WTC11 (cell line): ENCODE data around the gene EID2B. TPM values are rescaled to one million over a fixed set of nuclear protein-coding genes. Genes with fewer than 3 reads are reported as not detected.

Source experiments
- ATAC-seq: fragments of 200-7000 bp; cut with Tn5 transposase; 2 replicates; pipeline ENCODE4 v1.10.0; 2021; ENCODE audit warnings: mild to moderate bottlenecking, moderate library complexity
- CTCF ChIA-PET: fragments of 300-600 bp; sonication (Branson Sonifier 250); formaldehyde crosslinking; loops from one replicate; lab custom pipeline; 2021; ENCODE audit warnings: antibody characterized with exemption; lab: Charles Lee
- POLR2A ChIA-PET: fragments of 350-600 bp; sonication (Branson Sonifier 250); formaldehyde crosslinking; loops from one replicate; lab custom pipeline; 2021; ENCODE audit warnings: antibody characterized with exemption; lab: Charles Lee
- DNase-seq: peaks from one replicate; pipeline ENCODE4 v3.0.0; 2021; ENCODE audit warnings: low spot score
- H3K27ac Mint-ChIP-seq: 2 replicates; pipeline ENCODE4 v1.8.0; 2021; ENCODE audit warnings: mixed read lengths
- H3K27me3 Mint-ChIP-seq: 2 replicates; pipeline ENCODE4 v1.8.0; 2021; ENCODE audit warnings: low read depth, mild to moderate bottlenecking, moderate library complexity, mixed read lengths
- H3K36me3 Mint-ChIP-seq: 2 replicates; pipeline ENCODE4 v1.8.0; 2021; ENCODE audit warnings: mixed read lengths
- H3K4me1 Mint-ChIP-seq: 2 replicates; pipeline ENCODE4 v1.8.0; 2022; ENCODE audit warnings: mixed read lengths
- H3K4me3 Mint-ChIP-seq: 2 replicates; pipeline ENCODE4 v1.8.0; 2021; ENCODE audit warnings: mild to moderate bottlenecking, moderate library complexity, mixed read lengths
- H3K9me3 Mint-ChIP-seq: 2 replicates; pipeline ENCODE4 v1.8.0; 2021; ENCODE audit warnings: mixed read lengths
- EMX1 ChIP-seq: fragments of 250-450 bp; sonication (Bioruptor Pico); IDR thresholded peaks from 2 replicates; pipeline ENCODE4 v1.8.0; 2021; ENCODE audit warnings: mild to moderate bottlenecking
- ETV6 ChIP-seq: sonication (generic); formaldehyde crosslinking; IDR thresholded peaks from 2 replicates; pipeline ENCODE4 v1.8.1; 2022; ENCODE audit warnings: mild to moderate bottlenecking, missing genetic modification reagents
- FOXP1 ChIP-seq: sonication (generic); formaldehyde crosslinking; IDR thresholded peaks from 2 replicates; pipeline ENCODE4 v1.8.0; 2022; ENCODE audit warnings: missing genetic modification reagents, mild to moderate bottlenecking, moderate library complexity, borderline replicate concordance
- GRHL2 ChIP-seq: fragments of 250-450 bp; sonication (Bioruptor Pico); IDR thresholded peaks from 2 replicates; pipeline ENCODE4 v1.8.0; 2022; ENCODE audit warnings: mild to moderate bottlenecking, moderate library complexity; ENCODE audit not compliant: insufficient replicate concordance, severe bottlenecking
- KAT7 ChIP-seq: sonication (generic); formaldehyde crosslinking; IDR thresholded peaks from 2 replicates; pipeline ENCODE4 v1.8.1; 2023; ENCODE audit warnings: missing genetic modification reagents, mild to moderate bottlenecking, borderline replicate concordance
- NFATC4 ChIP-seq: fragments of 250-450 bp; sonication (Bioruptor Pico); IDR thresholded peaks from 2 replicates; pipeline ENCODE4 v1.9.0; 2021; ENCODE audit warnings: mild to moderate bottlenecking
- NFE2L1 ChIP-seq: sonication (generic); formaldehyde crosslinking; IDR thresholded peaks from 2 replicates; pipeline ENCODE4 v1.8.1; 2023; ENCODE audit warnings: missing genetic modification reagents
- NR1H2 ChIP-seq: sonication (generic); formaldehyde crosslinking; IDR thresholded peaks from 2 replicates; pipeline ENCODE4 v1.9.0; 2021; ENCODE audit warnings: mild to moderate bottlenecking, moderate library complexity, missing genetic modification reagents
- NR3C1 ChIP-seq: sonication (generic); formaldehyde crosslinking; conservative IDR thresholded peaks from 2 replicates; pipeline ENCODE4 v1.8.1; 2023; ENCODE audit warnings: low read depth, mild to moderate bottlenecking, missing genetic modification reagents
- PRRX2 ChIP-seq: fragments of 250-450 bp; sonication (Bioruptor Pico); IDR thresholded peaks from 2 replicates; pipeline ENCODE4 v1.8.0; 2021; ENCODE audit warnings: mild to moderate bottlenecking
- TEAD1 ChIP-seq: sonication (generic); formaldehyde crosslinking; IDR thresholded peaks from 2 replicates; pipeline ENCODE4 v1.8.0; 2022; ENCODE audit warnings: mild to moderate bottlenecking, missing genetic modification reagents
- ZBTB21 ChIP-seq: sonication (generic); formaldehyde crosslinking; IDR thresholded peaks from 2 replicates; pipeline ENCODE4 v1.8.1; 2023; ENCODE audit warnings: mild to moderate bottlenecking, missing genetic modification reagents, borderline replicate concordance
- ZNF121 ChIP-seq: sonication (generic); formaldehyde crosslinking; IDR thresholded peaks from 2 replicates; pipeline ENCODE4 v1.8.0; 2023; ENCODE audit warnings: missing genetic modification reagents
- ZNF138 ChIP-seq: sonication (generic); formaldehyde crosslinking; conservative IDR thresholded peaks from 2 replicates; pipeline ENCODE4 v1.8.1; 2022; ENCODE audit warnings: mild to moderate bottlenecking, moderate library complexity, missing genetic modification reagents
- ZNF219 ChIP-seq: sonication (generic); formaldehyde crosslinking; IDR thresholded peaks from 2 replicates; pipeline ENCODE4 v1.8.0; 2023; ENCODE audit warnings: missing genetic modification reagents, mild to moderate bottlenecking, borderline replicate concordance
- ZNF396 ChIP-seq: fragments of 250-450 bp; sonication (Bioruptor Pico); IDR thresholded peaks from 2 replicates; pipeline ENCODE4 v1.8.0; 2021; ENCODE audit warnings: mild to moderate bottlenecking, moderate library complexity, borderline replicate concordance
- ZNF416 ChIP-seq: fragments of 250-450 bp; sonication (Bioruptor Pico); IDR thresholded peaks from 2 replicates; pipeline ENCODE4 v1.9.0; 2021; ENCODE audit warnings: mild to moderate bottlenecking, inconsistent platforms
- total RNA-seq: library from RNA; stranded (reverse); gene quantifications from 3 replicates; pipeline ENCODE4 v1.2.3, GENCODE V29; 2021
- TF ChIP-seq, protein P1 (sequence below): sonication (generic); formaldehyde crosslinking; IDR thresholded peaks from 2 replicates; pipeline ENCODE4 v1.8.0; 2022; ENCODE audit warnings: mild to moderate bottlenecking, missing genetic modification reagents
- TF ChIP-seq, protein P2 (sequence below): fragments of 250-450 bp; sonication (Bioruptor Pico); IDR thresholded peaks from 2 replicates; pipeline ENCODE4 v1.9.0; 2021; ENCODE audit warnings: mild to moderate bottlenecking, borderline replicate concordance
- TF ChIP-seq, protein P3 (sequence below): sonication (generic); formaldehyde crosslinking; IDR thresholded peaks from 2 replicates; pipeline ENCODE4 v1.8.1; 2022; ENCODE audit warnings: low read depth, missing genetic modification reagents, borderline replicate concordance
- TF ChIP-seq, protein P4 (sequence below): fragments of 250-450 bp; sonication (Bioruptor Pico); IDR thresholded peaks from 2 replicates; pipeline ENCODE4 v1.9.0; 2021; ENCODE audit warnings: moderate library complexity, mild to moderate bottlenecking, inconsistent platforms, borderline replicate concordance
- TF ChIP-seq, protein P5 (sequence below): sonication (generic); formaldehyde crosslinking; IDR thresholded peaks from 2 replicates; pipeline ENCODE4 v1.8.1; 2022; ENCODE audit warnings: low read depth, mild to moderate bottlenecking, moderate library complexity, missing genetic modification reagents, borderline replicate concordance
- TF ChIP-seq, protein P6 (sequence below): fragments of 250-450 bp; sonication (Bioruptor Pico); conservative IDR thresholded peaks from 2 replicates; pipeline ENCODE4 v1.9.0; 2021; ENCODE audit warnings: mild to moderate bottlenecking
- TF ChIP-seq, protein P7 (sequence below): sonication (generic); formaldehyde crosslinking; IDR thresholded peaks from 2 replicates; pipeline ENCODE4 v1.8.1; 2023; ENCODE audit warnings: mild to moderate bottlenecking, moderate library complexity, missing genetic modification reagents

EID2B gene
- total RNA-seq, 1 experiment from 2014 or later = 3.6 TPM

DNA sequence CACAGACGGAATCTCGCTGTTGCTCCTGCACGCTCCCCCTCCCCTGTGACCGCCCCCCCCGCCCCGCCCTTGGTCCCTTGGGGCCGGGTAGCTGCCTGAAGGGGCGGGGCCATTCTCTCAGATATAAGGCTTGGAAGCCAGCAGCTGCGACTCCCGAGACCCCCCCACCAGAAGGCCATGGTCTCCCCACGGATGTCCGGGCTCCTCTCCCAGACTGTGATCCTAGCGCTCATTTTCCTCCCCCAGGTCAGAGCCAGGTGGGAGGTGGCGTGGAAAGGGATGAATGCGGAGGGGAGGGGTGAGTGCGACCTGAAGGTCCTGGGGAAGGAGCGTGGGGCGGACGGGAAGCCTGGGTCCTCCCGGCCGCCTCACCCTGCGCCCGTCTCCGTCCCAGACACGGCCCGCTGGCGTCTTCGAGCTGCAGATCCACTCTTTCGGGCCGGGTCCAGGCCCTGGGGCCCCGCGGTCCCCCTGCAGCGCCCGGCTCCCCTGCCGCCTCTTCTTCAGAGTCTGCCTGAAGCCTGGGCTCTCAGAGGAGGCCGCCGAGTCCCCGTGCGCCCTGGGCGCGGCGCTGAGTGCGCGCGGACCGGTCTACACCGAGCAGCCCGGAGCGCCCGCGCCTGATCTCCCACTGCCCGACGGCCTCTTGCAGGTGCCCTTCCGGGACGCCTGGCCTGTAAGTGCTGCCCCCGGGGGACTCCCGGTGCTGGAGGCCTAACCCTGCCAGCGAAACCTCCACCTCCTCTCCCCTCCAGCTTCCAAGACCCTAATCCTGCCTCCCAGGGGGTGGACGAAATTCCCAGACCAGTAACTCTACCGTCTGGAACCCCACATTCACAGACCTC is 33.6 kb downstream of the EID2B start, which contains the start of gene DLL3:
Gene DLL3, plus strand, starts transcription at position 150 of the 845 bp plus-strand sequence. Its CDS starts 28 bp downstream, at position 178.
- Mint-ChIP-seq H3K9me3 (no peaks in the 10 kb centered on the region), H3K4me3 (peak within 1 kb of the TSS; percentile 73), H3K36me3 (peaks cover 13% of the 10 kb centered on the region), H3K27ac (peak within 1 kb of the TSS; percentile 2), H3K4me1 (peaks cover 28% of the 10 kb centered on the region), H3K27me3 (peaks cover 58% of the 10 kb centered on the region)
- ChIA-PET POLR2A (interaction anchor here (0.6 to 1.9 kb wide), 4 partner anchors 12 to 63 kb away, joined by 3 to 11 read pairs (median 4); partner anchors contain the start of genes RPS16 and TIMM50), CTCF (interaction anchor here (0.7 to 3.9 kb wide), 9 partner anchors 15 to 1102 kb away, joined by 3 to 56 read pairs (median 4); partner anchors contain the start of genes EID2B, LTBP4, SUPT5H and TIMM50)
- DNase-seq (peak; percentile 66), ATAC-seq (peak; percentile 53)
- TF ChIP-seq, protein P1, sequence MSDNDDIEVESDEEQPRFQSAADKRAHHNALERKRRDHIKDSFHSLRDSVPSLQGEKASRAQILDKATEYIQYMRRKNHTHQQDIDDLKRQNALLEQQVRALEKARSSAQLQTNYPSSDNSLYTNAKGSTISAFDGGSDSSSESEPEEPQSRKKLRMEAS (CRISPR knock-in tag) = peak; percentile 45
- TF ChIP-seq ZNF416 (no peak), ZNF138 (no peak), ZNF396 (no peak), GRHL2 (CRISPR knock-in tag) (no peak), NR3C1 (CRISPR knock-in tag) (no peak), PRRX2 (CRISPR knock-in tag) (no peak), NFATC4 (CRISPR knock-in tag) (no peak), ZBTB21 (CRISPR knock-in tag) (no peak), FOXP1 (no peak), ZNF121 (CRISPR knock-in tag) (no peak), TEAD1 (0 out of 2 replicates have a peak, but pooled peaks have one; percentile 21), ZNF219 (CRISPR knock-in tag) (no peak), NFE2L1 (no peak), NR1H2 (CRISPR knock-in tag) (no peak), ETV6 (CRISPR knock-in tag) (peak; percentile 30; the same call in 1 of the 2 replicates), KAT7 (CRISPR knock-in tag) (no peak), EMX1 (no peak)
- TF ChIP-seq, protein P2, sequence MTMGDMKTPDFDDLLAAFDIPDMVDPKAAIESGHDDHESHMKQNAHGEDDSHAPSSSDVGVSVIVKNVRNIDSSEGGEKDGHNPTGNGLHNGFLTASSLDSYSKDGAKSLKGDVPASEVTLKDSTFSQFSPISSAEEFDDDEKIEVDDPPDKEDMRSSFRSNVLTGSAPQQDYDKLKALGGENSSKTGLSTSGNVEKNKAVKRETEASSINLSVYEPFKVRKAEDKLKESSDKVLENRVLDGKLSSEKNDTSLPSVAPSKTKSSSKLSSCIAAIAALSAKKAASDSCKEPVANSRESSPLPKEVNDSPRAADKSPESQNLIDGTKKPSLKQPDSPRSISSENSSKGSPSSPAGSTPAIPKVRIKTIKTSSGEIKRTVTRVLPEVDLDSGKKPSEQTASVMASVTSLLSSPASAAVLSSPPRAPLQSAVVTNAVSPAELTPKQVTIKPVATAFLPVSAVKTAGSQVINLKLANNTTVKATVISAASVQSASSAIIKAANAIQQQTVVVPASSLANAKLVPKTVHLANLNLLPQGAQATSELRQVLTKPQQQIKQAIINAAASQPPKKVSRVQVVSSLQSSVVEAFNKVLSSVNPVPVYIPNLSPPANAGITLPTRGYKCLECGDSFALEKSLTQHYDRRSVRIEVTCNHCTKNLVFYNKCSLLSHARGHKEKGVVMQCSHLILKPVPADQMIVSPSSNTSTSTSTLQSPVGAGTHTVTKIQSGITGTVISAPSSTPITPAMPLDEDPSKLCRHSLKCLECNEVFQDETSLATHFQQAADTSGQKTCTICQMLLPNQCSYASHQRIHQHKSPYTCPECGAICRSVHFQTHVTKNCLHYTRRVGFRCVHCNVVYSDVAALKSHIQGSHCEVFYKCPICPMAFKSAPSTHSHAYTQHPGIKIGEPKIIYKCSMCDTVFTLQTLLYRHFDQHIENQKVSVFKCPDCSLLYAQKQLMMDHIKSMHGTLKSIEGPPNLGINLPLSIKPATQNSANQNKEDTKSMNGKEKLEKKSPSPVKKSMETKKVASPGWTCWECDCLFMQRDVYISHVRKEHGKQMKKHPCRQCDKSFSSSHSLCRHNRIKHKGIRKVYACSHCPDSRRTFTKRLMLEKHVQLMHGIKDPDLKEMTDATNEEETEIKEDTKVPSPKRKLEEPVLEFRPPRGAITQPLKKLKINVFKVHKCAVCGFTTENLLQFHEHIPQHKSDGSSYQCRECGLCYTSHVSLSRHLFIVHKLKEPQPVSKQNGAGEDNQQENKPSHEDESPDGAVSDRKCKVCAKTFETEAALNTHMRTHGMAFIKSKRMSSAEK = no peak
- TF ChIP-seq, protein P3, sequence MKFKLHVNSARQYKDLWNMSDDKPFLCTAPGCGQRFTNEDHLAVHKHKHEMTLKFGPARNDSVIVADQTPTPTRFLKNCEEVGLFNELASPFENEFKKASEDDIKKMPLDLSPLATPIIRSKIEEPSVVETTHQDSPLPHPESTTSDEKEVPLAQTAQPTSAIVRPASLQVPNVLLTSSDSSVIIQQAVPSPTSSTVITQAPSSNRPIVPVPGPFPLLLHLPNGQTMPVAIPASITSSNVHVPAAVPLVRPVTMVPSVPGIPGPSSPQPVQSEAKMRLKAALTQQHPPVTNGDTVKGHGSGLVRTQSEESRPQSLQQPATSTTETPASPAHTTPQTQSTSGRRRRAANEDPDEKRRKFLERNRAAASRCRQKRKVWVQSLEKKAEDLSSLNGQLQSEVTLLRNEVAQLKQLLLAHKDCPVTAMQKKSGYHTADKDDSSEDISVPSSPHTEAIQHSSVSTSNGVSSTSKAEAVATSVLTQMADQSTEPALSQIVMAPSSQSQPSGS (CRISPR knock-in tag) = no peak
- TF ChIP-seq, protein P4, sequence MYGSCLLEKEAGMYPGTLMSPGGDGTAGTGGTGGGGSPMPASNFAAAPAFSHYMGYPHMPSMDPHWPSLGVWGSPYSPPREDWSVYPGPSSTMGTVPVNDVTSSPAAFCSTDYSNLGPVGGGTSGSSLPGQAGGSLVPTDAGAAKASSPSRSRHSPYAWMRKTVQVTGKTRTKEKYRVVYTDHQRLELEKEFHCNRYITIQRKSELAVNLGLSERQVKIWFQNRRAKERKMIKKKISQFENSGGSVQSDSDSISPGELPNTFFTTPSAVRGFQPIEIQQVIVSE (CRISPR knock-in tag) = no peak
- TF ChIP-seq, protein P5, sequence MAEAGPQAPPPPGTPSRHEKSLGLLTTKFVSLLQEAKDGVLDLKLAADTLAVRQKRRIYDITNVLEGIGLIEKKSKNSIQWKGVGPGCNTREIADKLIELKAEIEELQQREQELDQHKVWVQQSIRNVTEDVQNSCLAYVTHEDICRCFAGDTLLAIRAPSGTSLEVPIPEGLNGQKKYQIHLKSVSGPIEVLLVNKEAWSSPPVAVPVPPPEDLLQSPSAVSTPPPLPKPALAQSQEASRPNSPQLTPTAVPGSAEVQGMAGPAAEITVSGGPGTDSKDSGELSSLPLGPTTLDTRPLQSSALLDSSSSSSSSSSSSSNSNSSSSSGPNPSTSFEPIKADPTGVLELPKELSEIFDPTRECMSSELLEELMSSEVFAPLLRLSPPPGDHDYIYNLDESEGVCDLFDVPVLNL (CRISPR knock-in tag) = no peak
- TF ChIP-seq, protein P6, sequence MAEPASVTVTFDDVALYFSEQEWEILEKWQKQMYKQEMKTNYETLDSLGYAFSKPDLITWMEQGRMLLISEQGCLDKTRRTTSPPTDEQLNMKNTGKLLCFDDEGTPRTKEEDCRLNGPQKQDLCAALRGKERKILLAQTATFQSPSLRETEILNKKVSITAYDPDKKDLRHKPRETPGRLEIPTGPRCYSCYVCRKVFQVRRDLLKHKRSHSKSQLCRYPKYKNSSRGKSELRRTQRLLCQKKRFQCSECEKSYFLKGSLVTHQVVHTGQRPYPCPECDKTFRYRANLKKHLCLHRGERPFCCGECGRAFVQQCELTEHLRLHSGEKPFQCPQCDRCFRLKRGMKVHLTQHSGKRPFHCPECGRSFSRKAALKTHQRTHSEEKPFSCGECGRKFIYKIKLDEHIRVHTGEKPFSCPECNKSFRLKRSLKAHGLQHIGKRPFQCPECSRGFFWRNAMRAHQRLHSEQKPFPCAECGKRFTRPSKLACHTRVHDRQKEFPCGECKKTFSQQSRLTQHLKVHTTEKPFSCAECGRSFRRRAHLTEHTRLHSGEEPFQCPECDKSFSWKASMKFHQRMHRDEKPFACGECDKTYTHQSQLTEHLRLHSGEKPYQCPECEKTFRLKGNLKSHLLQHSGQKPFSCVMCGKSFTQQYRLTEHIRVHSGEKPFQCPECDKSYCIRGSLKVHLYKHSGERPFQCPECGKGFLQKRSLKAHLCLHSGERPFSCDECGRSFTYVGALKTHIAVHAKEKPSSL (CRISPR knock-in tag) = no peak
- TF ChIP-seq, protein P7, sequence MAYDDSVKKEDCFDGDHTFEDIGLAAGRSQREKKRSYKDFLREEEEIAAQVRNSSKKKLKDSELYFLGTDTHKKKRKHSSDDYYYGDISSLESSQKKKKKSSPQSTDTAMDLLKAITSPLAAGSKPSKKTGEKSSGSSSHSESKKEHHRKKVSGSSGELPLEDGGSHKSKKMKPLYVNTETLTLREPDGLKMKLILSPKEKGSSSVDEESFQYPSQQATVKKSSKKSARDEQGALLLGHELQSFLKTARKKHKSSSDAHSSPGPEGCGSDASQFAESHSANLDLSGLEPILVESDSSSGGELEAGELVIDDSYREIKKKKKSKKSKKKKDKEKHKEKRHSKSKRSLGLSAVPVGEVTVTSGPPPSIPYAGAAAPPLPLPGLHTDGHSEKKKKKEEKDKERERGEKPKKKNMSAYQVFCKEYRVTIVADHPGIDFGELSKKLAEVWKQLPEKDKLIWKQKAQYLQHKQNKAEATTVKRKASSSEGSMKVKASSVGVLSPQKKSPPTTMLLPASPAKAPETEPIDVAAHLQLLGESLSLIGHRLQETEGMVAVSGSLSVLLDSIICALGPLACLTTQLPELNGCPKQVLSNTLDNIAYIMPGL (CRISPR knock-in tag) = peak; percentile 71; the same call in 1 of the 2 replicates
